Endothelial cell of umbilical vein (primary cell): ENCODE results near the gene MPDZ. TPM values are rescaled to one million over a fixed set of nuclear protein-coding genes. Genes with fewer than 3 reads are reported as not detected.

Experiments used
- BruUV-seq: library from RNA; stranded (reverse); fragments of 400-500 nt; replicated peaks from 2 replicates; lab custom pipeline; 2021; lab: Mats Ljungman, UMichigan
- CTCF ChIA-PET: fragments of 300-600, 350-600 bp; sonication (Branson Sonifier 250); formaldehyde crosslinking; loops from one replicate; lab custom pipeline; 2021; ENCODE audit warnings: antibody characterized with exemption, inconsistent platforms; lab: Charles Lee
- POLR2A ChIA-PET: fragments of 300-600, 350-600 bp; sonication (Branson Sonifier 250); formaldehyde crosslinking; loops from one replicate; lab custom pipeline; 2021; ENCODE audit warnings: antibody characterized with exemption, inconsistent platforms; lab: Charles Lee
- DNase-seq: peaks from one replicate; pipeline ENCODE4 v3.0.0-alpha.2; 2011; ENCODE audit warnings: low read depth, low spot score
- FAIRE-seq: peaks from 2 replicates; lab custom pipeline; 2011; peaks lifted over from hg19 to GRCh38; lab: Jason Lieb, UNC
- H2AFZ ChIP-seq: 2 replicates; pipeline ENCODE4 v1.6.0; 2012; ENCODE audit warnings: low read depth, low read length, control low read depth, inconsistent platforms
- H3K27ac ChIP-seq: 2 replicates; pipeline ENCODE4 v1.5.1; 2011; ENCODE audit warnings: low read depth, mild to moderate bottlenecking, control low read depth, low read length, moderate library complexity; ENCODE audit not compliant: insufficient read depth
- H3K27me3 ChIP-seq, 2 experiments: 2 replicates each; pipeline versions ENCODE4 v1.6.0 to v1.6.1; 2011; ENCODE audit warnings: low read length in 2 of 2, mixed read lengths in 1 of 2; ENCODE audit not compliant: control insufficient read depth in 2 of 2, insufficient read depth in 2 of 2
- H3K36me3 ChIP-seq, 2 experiments: 2 replicates in 1 of 2; 3 replicates in 1 of 2; pipeline ENCODE4 v1.5.1; 2011; ENCODE audit warnings: low read length in 2 of 2, mild to moderate bottlenecking in 1 of 2, moderate library complexity in 1 of 2; ENCODE audit not compliant: control insufficient read depth in 2 of 2, insufficient read depth in 2 of 2; ENCODE audit errors: extremely low read depth in 1 of 2
- H3K4me1 ChIP-seq: 3 replicates; pipeline ENCODE4 v1.5.1; 2011; ENCODE audit warnings: mild to moderate bottlenecking, low read length; ENCODE audit not compliant: control insufficient read depth, insufficient read depth; ENCODE audit errors: extremely low read depth
- H3K4me2 ChIP-seq: 2 replicates; pipeline ENCODE4 v1.6.1; 2011; ENCODE audit warnings: low read length, control low read depth, mixed read lengths; ENCODE audit not compliant: insufficient read depth
- H3K4me3 ChIP-seq, 3 experiments: fragments of 200-600 bp in 1 of 3; sonication (generic), shearing (Covaris generic) in 1 of 3; replicated peaks in 1 of 3; 2 replicates each; pipeline ENCODE4 v1.5.1; 2011 to 2016; ENCODE audit warnings: control low read depth in 3 of 3, low read length in 3 of 3, mild to moderate bottlenecking in 2 of 3, inconsistent platforms in 1 of 3, low read depth in 1 of 3, moderate library complexity in 1 of 3; ENCODE audit not compliant: insufficient read depth in 1 of 3
- H3K79me2 ChIP-seq: 2 replicates; pipeline ENCODE4 v1.6.0; 2012; ENCODE audit warnings: low read length, inconsistent platforms; ENCODE audit not compliant: control insufficient read depth, insufficient read depth
- H3K9ac ChIP-seq: replicated peaks from 2 replicates; pipeline ENCODE3; 2011; ENCODE audit warnings: low read length, control low read depth; ENCODE audit not compliant: insufficient read depth; ENCODE audit errors: extremely low read depth
- H3K9me1 ChIP-seq: replicated peaks from 3 replicates; pipeline ENCODE4 v1.6.0; 2011; ENCODE audit warnings: mild to moderate bottlenecking, low read length; ENCODE audit not compliant: control insufficient read depth, insufficient read depth; ENCODE audit errors: extremely low read depth
- H3K9me3 ChIP-seq: replicated peaks from 2 replicates; pipeline ENCODE4 v1.5.1; 2012; ENCODE audit warnings: low read length, inconsistent platforms; ENCODE audit not compliant: control insufficient read depth, insufficient read depth
- H4K20me1 ChIP-seq: replicated peaks from 2 replicates; pipeline ENCODE3; 2011; ENCODE audit warnings: mild to moderate bottlenecking, low read length; ENCODE audit not compliant: control insufficient read depth, insufficient read depth; ENCODE audit errors: extremely low read depth
- EZH2 ChIP-seq: IDR thresholded peaks from 2 replicates; pipeline ENCODE4 v1.6.1; 2012; ENCODE audit warnings: borderline replicate concordance, low read depth, mild to moderate bottlenecking, moderate library complexity, low read length, inconsistent platforms; ENCODE audit not compliant: severe bottlenecking
- FOS ChIP-seq: IDR thresholded peaks from 2 replicates; pipeline ENCODE4 v1.6.1; 2011; ENCODE audit warnings: mild to moderate bottlenecking, low read length, moderate library complexity, borderline replicate concordance; ENCODE audit not compliant: insufficient read depth
- GATA2 ChIP-seq: IDR thresholded peaks from 2 replicates; pipeline ENCODE4 v1.7.0; 2011; ENCODE audit warnings: low read depth, mild to moderate bottlenecking, moderate library complexity, mixed read lengths, low read length; ENCODE audit not compliant: insufficient read length, insufficient read depth
- MAX ChIP-seq: IDR thresholded peaks from 2 replicates; pipeline ENCODE4 v1.6.1; 2011; ENCODE audit not compliant: insufficient read depth, insufficient read length
- MYC ChIP-seq: IDR thresholded peaks from one replicate; pipeline ENCODE4 v1.6.1; 2011; ENCODE audit warnings: mild to moderate bottlenecking, low read depth, low read length
- POLR2A ChIP-seq: IDR thresholded peaks from 2 replicates; pipeline ENCODE4 v1.6.1; 2012; ENCODE audit warnings: low read depth, mild to moderate bottlenecking, control low read depth, low read length
- POLR2AphosphoS5 ChIP-seq: IDR thresholded peaks from 2 replicates; pipeline ENCODE4 v1.6.1; 2012; ENCODE audit warnings: low read depth, mild to moderate bottlenecking, control low read depth, low read length, moderate library complexity; ENCODE audit not compliant: insufficient read depth
- dilution Hi-C: fragments of 300-500 bp; cut with MboI; formaldehyde crosslinking; loops from one replicate; pipeline ENCODE4 v1.15.0; 2019; ENCODE audit warnings: low sequenced_read_pairs; ENCODE audit not compliant: extremely low pct_ligation_motif_present
- intact Hi-C: fragments of 100-400 bp; cut with micrococcal nuclease; formaldehyde crosslinking; loops from one replicate; pipeline ENCODE4 v1.10.0; 2022
- polyA plus RNA-seq, 4 experiments: library from polyadenylated mRNA; depleted of rRNA in 3 of 4; stranded (reverse) in 3 of 4; unstranded in 1 of 4; fragments of >200 nt; gene quantifications; 2 replicates each; pipeline versions ENCODE4 v1.2.1 to v1.2.3, GENCODE V29; 2011 to 2012; ENCODE audit warnings: missing spikeins in 1 of 4
- total RNA-seq: library from RNA; stranded (reverse); gene quantifications from 2 replicates; pipeline ENCODE4 v1.2.3, GENCODE V29; 2021
- TF ChIP-seq, protein P1 (sequence below), 2 donors: IDR thresholded peaks; 1 replicate in 1 of 2; 2 replicates in 1 of 2; pipeline ENCODE4 v1.5.1; 2011; ENCODE audit warnings: low read length in 2 of 2, mild to moderate bottlenecking in 2 of 2, moderate library complexity in 2 of 2, control low read depth in 1 of 2, inconsistent platforms in 1 of 2, low read depth in 1 of 2; ENCODE audit not compliant: insufficient read depth in 1 of 2; ENCODE audit errors: extremely low read depth in 1 of 2

MPDZ gene
- total and polyA plus RNA-seq, 2 donors (not counting 3 experiments of a cell fraction or from before 2014, with no cell fraction given): 22.3 to 54.4 TPM

DNA sequence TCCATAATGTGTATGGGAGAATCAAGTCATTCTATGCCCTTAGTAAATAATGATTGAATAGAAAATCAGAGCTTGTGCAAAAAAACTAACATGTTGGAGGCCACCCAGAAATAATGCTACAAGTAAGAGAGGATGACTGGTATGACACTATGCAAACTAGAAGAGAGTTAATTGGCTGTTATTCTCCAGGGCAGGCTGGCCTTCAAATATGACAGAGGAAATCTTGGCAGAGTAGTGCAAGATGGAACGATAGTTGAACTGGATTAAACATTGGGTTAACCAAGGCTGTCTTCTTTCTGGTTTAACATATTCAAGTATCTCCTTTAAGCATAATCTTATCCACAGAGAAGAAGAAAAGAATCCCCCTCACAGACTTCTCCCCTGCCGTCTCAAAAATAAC lies 196.1 kb downstream of the MPDZ start:
- Histone ChIP-seq H3K79me2 (no peaks in the 10 kb centered on the region), H3K9ac (no peak overlapping the region), H4K20me1 (no peaks in the 10 kb centered on the region), H3K36me3 (no peaks in the 10 kb centered on the region), H2AFZ (no peak overlapping the region), H3K4me2 (no peak overlapping the region), H3K9me1 (no peaks in the 10 kb centered on the region), H3K4me3 (no peak overlapping the region), H3K4me1 (no peaks in the 10 kb centered on the region), H3K9me3 (no peaks in the 10 kb centered on the region), H3K27me3 (no peaks in the 10 kb centered on the region), H3K27ac (no peak overlapping the region)
- BruUV-seq: no TSS peak
- TF ChIP-seq POLR2A: no peak
- TF ChIP-seq, protein P1, sequence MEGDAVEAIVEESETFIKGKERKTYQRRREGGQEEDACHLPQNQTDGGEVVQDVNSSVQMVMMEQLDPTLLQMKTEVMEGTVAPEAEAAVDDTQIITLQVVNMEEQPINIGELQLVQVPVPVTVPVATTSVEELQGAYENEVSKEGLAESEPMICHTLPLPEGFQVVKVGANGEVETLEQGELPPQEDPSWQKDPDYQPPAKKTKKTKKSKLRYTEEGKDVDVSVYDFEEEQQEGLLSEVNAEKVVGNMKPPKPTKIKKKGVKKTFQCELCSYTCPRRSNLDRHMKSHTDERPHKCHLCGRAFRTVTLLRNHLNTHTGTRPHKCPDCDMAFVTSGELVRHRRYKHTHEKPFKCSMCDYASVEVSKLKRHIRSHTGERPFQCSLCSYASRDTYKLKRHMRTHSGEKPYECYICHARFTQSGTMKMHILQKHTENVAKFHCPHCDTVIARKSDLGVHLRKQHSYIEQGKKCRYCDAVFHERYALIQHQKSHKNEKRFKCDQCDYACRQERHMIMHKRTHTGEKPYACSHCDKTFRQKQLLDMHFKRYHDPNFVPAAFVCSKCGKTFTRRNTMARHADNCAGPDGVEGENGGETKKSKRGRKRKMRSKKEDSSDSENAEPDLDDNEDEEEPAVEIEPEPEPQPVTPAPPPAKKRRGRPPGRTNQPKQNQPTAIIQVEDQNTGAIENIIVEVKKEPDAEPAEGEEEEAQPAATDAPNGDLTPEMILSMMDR (IDR thresholded peaks at IDR 0.05; ENCODE audit: extremely low read depth in 1 of 2, insufficient read depth in 1 of 2, low read depth in 1 of 2, low read length in 2 of 2): no peak
- TF ChIP-seq MYC: no peak
- TF ChIP-seq EZH2: no peak
- TF ChIP-seq MAX: no peak
- no peak for TF ChIP-seq GATA2
- TF ChIP-seq POLR2AphosphoS5: no peak
- no peak for TF ChIP-seq FOS
- intact Hi-C loops (no loop called here), dilution Hi-C loops (no loop called here)
- ChIA-PET CTCF (no interaction called here), POLR2A (no interaction called here)
- DNase-seq (no peak), FAIRE-seq (no peak)
